Activated CD4-positive, CD25-positive, alpha-beta regulatory T cell treated with anti-CD3 and anti-CD28 coated beads, Interleukin-2, amount 50 U/mL, for 16 hours (primary cell): ENCODE results near the gene INPP5B.
"Not testable (repeated sequence)": the region's sequence is repeated elsewhere in the genome, so short reads cannot be mapped to it uniquely, and the experiment has no call there.

ENCODE experiments used
- DNase-seq: peaks from one replicate; pipeline ENCODE4 v3.0.0-alpha.2; 2020; ENCODE audit warnings: low read depth, low spot score

Gene INPP5B

DNA sequence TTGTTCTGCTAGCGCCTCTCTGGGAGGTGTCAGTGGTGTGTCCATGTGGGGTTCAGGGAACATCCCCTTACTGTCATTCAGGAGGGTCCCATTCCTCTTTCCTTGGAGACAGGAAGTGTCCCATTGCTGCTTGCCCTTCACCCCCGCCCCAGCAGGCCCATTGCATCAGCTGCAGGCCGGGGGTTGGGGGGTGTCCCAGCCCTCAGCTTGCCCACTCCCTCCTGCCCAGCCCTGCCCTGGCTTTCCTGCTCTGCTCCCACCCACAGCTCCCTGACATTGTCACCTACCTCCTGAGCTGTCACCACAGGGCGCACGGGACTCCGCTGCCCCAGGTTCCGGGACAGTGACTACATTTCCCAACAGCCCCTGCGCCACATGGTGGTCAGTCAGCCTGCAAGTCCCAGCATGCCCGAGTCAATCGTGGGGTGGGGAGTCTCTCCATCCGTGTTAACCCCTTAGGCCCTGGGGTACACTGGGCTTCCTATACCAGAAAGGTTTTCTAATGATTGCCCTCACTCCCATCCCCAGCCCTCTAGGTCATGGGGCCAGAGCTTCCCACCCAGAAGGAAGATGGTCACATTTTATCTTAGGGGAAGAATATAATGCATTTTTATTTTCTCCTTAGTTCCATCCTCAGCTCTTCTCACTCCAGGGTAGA lies at the start of gene INPP5B:
TSS of gene INPP5B (minus strand) at position 351 of the 658 bp plus-strand sequence. CDS start 745 bp downstream, outside the sequence.
- DNase-seq: peak; percentile 24

DNA sequence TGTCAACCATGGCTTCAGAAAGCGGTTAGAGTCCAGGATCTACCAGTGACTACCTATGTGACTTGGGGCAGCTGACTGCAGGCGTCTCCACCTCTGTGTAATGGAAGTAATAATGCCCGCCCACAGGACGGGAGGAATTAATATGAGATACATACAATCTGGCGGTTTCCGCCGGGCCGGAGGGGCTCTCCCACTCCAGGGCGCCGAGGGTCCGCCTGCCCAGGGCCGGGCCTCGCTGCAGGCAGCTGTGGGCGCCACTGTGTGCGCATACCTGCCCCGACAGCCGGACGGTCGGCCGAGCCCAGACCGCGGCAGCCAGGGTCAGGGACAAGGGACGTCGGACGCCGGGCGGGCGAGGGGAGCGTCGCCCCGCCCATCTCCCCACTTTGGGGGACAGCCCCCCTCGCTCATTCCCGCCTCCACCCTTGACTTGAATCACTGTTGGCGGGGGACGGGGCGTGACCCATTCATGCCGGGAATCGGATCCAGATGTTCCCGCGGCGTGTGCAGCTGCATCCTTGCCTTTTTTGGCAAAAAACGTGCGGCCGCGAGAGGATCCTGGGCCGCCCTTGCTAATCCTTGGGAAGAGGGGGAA lies 49.0 kb upstream of the INPP5B start:
- DNase-seq: no peak

DNA sequence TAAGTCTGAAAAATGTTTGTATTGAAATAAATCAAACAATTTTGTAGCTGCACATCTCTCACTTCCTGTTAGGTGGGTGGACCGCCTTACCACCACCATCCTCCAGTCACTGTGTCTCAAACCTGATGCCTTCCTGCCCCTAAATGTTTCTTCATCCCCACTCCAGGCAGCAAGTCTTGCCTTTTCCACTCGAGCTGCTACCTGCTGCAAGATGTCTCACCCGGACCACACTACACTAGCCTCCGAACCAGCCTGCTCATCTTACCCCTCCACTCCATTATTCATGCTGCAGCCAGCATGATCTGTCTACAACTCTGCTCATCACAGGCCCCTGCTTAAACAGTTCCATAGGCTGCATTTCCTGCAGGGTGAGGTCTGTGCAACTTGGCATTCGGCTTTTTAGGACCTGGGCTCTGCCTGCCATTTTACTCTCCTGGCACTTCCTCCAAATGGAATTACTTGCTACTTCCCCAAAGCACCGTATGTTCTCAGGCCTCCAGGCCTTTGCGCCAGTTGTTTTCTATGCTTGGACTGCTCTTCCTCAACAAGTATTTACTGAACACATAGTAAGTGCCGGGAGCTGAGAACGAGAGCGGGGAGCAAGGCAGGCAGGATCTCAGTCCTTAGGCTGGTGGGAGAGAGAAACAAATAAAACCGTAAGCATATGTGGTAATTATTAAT lies 48.2 kb upstream of the INPP5B start:
- DNase-seq: no peak

DNA sequence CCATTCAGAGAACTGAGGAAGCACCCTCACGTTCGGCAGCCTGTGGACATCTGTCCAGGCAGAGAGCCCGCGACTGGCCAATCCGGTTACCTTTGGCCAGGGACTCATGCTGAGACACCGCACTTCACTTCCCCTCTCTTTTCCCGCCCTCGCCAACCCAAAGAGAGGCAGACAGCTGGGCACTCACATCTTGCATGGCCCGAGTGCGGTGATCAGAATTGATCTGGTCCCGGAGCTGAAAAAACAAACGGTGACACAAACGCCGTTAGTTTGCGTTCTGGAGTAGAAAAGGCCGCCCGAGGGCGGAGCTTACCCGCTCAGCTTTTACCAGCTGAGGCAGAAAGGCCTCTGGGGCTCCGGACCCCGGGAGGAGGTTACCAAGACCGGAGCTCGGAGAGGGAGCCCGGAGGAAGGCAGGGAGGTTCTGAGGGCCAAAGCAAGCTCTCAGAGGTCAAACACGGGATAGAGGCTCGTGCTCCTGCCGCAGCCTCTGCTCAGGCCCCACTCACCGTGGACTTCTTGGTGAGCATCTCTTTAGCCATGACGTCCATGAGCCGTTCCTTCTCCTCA lies 42.6 kb upstream of the INPP5B start:
- no peak for DNase-seq

DNA sequence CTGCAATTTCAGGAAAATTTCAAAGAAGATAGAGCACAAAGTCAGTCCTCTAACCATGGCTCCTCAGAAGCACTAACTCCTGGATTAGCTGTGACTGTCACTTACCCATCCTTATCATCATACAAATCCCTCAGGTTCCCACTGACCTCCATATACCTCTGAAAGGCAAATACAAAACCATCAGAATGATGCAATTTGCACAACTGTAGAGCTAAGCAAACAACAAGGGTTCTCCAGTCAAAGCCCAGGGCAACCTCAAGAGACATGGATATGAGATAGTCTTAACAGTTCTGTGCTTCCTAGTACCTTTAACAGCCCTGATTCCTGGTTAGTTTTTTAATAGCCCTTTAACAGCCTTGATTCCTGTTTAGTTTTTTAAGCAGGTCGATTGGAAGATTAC lies 40.8 kb upstream of the INPP5B start:
- no peak for DNase-seq

DNA sequence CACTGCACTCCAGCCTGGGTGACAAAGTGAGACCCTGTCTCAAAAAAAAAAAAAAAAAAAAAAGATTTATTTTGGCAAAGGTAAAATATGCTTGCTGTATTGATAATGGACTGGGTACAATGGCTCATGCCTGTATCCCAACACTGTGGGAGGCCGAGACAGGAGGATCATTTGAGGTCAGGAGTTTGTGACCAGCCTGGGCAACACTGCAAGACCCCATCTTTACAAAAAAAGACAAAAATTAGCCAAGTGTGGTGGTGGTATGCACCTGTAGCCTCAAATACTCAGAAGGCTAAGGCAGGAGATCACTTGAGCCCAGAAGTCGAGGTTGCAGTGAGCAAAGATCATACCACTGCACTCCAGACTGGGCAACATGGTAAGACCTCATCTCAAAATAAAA lies 36.7 kb upstream of the INPP5B start:
- DNase-seq: no peak

DNA sequence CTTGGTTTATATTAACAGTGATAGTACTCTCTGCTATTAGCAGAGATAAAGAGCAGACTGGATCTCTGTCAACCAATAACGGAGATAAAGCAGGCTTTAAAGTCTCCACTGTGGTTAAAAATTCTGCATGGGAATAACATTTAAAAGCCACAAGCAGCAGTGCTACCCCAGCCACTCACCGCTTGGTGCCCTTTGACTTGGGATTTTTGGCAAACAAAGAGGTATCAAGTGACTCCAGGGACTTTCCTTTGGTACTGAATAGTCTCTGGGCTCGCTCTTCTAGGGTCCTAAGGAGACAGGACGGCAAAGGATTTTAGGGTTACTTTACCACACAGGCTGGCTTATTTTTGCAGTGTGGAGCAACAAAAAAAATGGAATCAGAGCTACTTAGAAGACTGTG lies 31.7 kb upstream of the INPP5B start:
- no peak for DNase-seq

DNA sequence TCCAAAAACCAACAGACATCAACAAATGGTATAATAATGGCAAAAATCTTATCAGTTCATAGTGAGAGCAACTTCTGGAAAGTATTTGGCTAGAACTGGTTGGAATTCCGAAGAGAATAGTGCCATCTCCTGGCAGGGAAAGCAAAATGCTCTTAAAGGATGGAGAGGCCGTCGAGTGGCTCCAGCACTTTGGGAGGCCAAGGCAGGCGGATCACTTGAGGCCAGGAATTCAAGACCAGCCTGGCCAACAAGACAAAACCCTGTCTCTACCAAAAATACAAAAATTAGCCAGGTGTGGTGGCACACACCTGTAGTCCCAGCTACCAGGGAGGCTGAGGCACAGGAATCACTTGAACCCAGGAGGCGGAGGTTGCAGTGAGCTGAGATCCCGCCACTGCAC lies 28.2 kb upstream of the INPP5B start:
- not testable (repeated sequence) for DNase-seq

DNA sequence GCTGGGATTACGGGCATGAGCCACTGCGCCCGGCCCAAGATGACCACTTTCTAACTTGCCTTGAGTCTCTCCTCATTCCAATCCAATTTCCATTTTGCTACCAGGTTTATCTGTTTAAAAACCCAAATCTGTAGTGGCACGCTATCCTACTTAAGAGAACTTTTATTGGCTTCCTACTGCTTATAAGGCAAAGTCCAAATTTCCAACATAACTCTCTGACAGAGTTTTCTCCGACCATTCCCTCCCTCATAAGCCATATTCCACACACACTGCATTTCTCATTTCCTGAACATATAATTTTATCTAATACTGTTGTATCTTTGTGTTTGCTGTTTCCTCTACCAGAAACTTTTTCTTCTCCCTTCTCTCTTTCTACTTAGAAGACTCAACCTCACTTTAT lies 27.7 kb upstream of the INPP5B start:
- DNase-seq: no peak

DNA sequence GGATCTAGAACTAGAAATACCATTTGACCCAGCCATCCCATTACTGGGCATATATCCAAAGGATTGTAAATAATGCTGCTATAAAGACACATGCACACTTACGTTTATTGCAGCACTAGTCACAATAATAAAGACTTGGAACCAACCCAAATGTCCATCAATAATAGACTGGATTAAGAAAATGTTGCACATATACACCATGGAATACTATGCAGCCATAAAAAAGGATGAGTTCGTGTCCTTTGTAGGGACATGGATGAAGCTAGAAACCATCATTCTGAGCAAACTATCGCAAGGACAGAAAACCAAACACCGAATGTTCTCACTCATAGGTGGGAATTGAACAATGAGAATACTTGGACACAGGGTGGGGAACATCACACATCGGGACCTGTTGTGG lies 26.8 kb upstream of the INPP5B start:
- DNase-seq: not testable (repeated sequence)

DNA sequence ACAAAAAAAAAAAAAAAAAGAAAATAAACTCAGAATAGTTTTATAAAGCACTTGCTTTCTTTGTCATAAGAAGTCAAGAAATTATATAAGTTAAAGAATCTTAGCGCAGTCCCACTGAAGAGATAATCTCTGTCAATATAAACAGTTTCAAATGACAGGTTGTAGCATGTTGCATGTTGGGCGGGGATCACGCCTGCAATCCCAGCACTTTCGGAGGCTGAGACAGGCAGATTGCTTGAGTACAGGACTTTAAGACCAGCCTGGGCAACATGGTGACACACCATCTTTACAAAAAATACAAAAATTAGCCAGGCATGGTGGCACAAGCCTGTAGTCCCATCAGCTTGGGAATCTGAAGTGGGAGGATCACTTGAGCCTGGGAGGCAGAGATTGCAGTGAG lies 18.4 kb upstream of the INPP5B start:
- DNase-seq: no peak

DNA sequence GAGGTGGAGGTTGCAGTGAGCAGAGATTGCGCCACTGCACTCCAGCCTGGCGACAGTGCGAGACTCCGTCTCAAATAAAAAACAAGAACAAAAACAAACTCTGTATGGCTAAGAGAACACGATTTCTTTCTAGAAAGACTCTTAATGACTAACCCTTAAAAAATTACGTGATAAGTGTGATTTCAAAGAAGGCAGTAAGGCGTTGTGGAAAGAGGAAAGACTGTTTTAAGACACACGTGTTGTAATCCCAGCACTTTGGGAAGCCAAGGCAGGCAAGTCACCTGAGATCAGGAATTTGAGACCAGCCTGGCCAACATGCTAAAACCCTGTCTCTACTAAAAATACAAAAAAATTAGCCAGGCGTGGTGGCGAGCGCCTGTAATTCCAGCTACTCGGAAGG lies 17.3 kb upstream of the INPP5B start:
- not testable (repeated sequence) for DNase-seq

DNA sequence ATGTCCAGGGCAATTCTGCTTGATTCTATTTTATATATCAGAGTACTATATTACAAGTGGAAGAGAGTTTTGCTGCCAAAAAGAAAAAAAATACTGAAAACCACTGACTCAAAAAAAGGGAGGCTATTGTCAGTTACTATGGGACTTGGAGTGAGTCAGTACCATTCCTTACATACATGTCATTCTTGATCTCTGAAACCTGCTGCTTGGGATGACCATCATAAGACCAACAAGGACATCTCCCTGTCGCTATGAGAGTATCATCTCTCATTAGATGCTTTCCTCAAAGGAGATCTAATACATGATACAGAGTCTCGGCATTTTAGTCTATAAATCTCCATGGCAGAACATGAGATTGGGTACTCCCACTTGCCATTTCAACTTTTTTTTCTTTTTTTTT lies 11.8 kb upstream of the INPP5B start:
- DNase-seq: no peak

DNA sequence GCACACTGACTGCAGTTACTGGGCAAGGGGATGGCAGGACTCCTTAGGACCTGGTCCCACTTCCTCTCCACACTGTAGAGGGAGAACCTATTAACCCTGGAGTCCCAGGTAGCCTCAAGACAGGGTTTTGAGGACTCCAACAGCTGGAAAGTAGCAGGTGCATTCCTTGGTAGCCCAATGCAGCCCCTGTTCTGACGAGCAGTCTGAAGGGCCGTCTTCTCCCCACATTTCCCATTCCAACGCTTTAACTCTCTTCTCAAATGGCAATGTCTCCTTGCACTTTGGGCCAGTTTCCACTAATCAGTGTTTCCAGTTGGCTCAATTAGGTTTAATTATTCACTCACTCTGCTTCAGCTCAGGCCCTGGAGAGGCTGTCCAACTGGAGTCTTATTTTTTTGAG lies 8.8 kb upstream of the INPP5B start:
- DNase-seq: no peak

DNA sequence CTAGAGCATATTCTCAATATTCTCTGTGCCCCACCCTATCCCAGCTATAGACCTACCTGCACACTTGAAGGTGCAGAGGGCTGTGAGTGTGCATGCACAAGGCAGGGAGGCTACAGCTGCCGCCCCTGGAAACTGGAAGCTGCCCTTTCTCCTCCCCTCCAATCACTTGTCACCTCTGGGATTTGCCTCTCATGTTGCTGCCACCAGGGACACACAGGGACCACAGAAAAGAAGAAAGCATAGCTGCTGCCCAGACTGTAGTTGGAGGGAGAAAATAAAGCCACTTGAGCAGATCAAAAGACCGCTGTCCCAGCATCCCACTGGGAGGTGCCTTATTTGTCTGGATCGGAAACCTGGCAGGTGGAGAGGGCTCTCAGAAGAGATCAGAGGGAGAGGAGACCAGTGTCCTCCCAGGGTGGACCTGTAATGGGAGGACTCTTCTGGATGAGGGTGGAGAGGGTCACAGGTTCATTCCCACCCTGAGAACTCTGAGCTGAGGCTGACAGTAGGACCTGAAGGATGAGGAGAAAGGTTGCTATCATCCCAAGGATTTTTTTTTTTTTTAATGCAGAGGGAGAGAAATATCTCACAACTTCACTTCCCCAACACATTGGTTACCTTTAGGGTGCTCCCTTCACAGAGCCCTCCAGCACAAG lies 7.6 kb upstream of the INPP5B start:
- DNase-seq: no peak

DNA sequence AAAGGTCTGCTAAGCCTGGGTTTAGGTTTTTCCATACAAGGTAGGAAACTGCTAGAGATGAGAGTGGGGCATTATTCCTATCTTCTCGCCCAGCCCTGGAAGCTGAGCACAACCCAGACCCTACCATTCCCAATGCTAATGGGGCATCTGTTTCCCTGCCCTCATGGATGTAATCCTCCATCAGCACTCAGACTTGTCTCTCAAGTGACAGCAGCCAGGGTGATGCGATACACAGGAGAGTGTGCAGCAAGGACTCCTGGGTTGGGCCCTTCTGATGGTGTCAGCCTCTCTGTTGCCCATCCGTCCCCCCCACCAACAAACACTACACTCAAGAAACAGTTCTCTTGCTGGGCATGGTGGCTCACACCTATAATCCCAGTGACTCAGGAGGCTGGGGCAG lies 5.9 kb upstream of the INPP5B start:
- DNase-seq: no peak

DNA sequence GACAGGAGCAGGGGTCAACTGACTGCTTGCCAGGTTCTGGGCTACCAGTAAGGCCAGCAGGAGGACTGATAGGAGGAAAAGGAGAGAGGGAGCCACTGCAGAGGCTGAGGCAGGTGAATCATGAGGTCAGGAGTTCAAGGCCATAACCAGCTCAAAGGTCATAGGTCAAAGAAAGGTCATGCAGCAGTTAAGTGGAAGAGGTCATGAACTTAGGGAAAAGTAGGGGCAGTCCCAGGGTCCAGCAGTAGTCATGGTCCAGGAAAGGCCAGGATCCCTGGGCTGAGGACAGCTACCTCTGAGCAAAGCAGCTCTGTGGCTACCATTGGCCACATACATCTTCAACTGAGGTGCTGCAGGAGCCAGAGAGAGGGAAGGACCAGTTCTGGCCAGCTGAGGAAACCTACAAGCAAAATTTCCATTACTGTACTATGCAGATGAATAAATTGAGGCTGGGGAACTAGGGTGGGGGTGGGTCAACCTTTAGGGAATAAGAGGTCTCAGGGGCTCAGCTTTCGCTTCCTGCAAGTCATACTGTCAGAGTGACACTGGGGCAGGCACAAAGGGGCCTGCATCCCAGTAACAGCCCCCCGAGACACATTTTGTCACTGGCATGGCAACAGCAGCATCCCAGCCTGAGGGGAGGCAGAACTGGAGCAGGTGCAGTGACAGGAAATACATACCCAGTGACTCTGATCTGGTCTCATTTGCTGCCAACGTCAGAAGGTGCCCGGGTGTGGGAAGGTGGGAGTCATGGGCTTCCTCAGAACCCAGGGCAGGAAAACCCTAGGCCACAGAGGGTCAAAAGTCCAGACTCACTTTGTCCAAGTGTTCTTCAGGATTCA lies 5.2 kb upstream of the INPP5B start:
- DNase-seq: no peak

DNA sequence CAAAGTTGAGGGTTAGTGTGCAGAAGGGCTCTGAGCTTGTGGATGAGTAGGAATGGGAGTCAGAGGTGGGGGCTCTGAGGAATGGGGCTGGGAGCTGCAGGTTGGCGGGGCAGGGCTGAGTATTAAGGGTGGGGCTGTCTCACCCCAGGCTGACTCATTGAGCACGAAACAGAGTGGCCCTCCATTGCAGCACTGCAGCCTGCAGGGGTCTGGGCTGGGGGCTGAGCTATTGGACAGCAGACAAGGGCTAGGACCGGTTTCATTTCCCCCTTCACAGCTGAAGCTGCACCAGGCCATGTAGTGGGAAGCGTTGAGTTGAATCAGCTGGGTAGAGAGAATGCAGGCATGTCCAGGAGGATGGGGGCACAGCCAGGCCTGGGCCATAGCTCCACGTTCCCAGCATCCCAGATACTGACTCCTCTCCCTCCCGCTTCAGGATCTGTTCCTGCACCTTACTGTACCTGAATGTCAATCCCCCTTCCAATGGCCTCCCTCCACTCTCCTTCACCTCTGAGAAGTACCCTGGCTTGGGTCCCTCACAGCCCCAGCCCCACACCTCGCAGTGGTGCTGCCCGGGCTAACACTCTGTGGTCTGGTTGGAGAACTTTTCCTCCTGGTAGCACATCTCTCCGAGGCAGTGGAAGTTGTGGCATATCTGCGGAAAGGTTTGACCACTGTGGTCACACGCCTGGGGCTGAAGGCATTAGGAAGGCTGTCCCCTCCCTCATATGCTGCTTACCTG lies 4.4 kb upstream of the INPP5B start:
- DNase-seq: no peak

DNA sequence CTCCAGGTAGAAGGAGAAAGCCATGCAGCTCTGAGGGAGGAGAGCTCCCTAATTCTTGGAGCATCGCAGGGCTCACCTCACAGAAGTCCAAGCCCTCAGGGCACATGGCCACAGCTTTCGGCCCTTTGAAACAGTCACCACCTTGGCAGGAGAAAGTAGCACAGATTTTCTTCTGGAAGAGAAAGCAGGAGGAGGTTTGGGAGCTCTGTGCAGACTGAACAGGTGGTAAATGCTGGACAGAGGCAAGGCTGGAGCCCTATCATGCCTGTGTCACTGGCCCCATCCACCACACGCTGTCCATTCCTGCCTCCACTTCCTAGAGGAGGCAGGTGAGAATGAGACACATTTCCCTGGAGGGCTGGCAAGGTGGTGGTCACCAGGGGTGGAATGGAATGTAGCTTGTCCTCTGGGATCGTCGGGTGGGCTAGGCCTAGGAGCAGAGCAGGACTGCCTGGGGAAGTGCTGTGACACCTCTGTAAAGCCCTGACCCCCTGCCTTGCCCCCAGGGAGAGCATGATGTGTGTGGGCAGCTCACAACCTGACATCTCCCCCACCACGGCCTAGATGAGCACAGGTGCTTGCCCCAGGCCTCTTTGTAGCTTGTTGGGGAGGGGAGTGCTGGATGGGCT lies 2.8 kb upstream of the INPP5B start:
- DNase-seq: no peak

DNA sequence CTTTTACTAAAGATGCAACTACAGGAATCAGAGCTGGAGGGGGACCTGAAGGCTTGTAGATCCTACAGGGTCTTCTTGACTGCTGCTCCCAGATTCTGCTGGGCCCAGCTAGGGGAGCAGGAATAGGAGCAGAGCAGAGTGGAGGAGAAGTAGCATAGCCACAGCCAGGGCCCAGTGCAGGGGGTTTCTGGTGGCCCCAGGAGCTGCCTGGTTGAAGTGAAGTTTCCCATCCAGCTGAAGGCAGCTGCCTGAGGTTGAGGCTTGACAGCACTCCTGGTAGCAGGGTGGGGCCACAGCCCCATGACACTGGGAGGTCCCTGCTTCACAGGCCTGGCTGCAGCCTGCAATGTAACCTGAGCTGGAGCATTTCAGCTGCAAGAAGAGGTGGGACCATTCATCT lies 2.0 kb upstream of the INPP5B start:
- DNase-seq: no peak
